Parathyroid adenoma (tissue), 2 donors: Measurements from ENCODE around the gene PPP1R3G.
"Not testable (repeated sequence)": the region's sequence is repeated elsewhere in the genome, so short reads cannot be mapped to it uniquely, and the experiment has no call there.

Source experiments
- H2AFZ ChIP-seq: fragments of 300-600 bp; sonication (generic); one replicate; pipeline ENCODE4 v1.7.0; 2017; ENCODE audit warnings: antibody characterized with exemption, mild to moderate bottlenecking
- H3K27ac ChIP-seq: fragments of 300-600 bp; sonication (generic); one replicate; pipeline ENCODE4 v1.7.0; 2017
- H3K27me3 ChIP-seq: fragments of 300-600 bp; sonication (generic); one replicate; pipeline ENCODE4 v1.7.0; 2017; ENCODE audit warnings: low read length; ENCODE audit not compliant: control insufficient read depth, insufficient read depth
- H3K36me3 ChIP-seq: fragments of 300-600 bp; sonication (generic); one replicate; pipeline ENCODE4 v1.7.0; 2017; ENCODE audit warnings: low read length; ENCODE audit not compliant: control insufficient read depth, insufficient read depth
- H3K4me1 ChIP-seq: fragments of 300-600 bp; sonication (generic); one replicate; pipeline ENCODE4 v1.7.0; 2017; ENCODE audit warnings: control low read depth
- H3K4me2 ChIP-seq: fragments of 300-600 bp; sonication (generic); one replicate; pipeline ENCODE4 v1.7.0; 2017; ENCODE audit warnings: low read length
- H3K4me3 ChIP-seq: fragments of 300-600 bp; sonication (generic); one replicate; pipeline ENCODE4 v1.7.0; 2017; ENCODE audit warnings: low read depth, low read length
- H3K79me2 ChIP-seq: fragments of 300-600 bp; sonication (generic); one replicate; pipeline ENCODE4 v1.7.0; 2017; ENCODE audit warnings: control low read depth
- H3K9ac ChIP-seq: fragments of 300-600 bp; sonication (generic); one replicate; pipeline ENCODE4 v1.7.0; 2017; ENCODE audit warnings: mild to moderate bottlenecking
- H3K9me3 ChIP-seq: fragments of 300-600 bp; sonication (generic); one replicate; pipeline ENCODE4 v1.7.0; 2017; ENCODE audit warnings: low read length; ENCODE audit not compliant: control insufficient read depth
- TF ChIP-seq, protein P1 (sequence below): fragments of 300-600 bp; sonication (generic); IDR thresholded peaks from one replicate; pipeline ENCODE4 v1.7.0; 2017; ENCODE audit warnings: antibody characterized with exemption, mild to moderate bottlenecking
- donor health status: primary hyperparathyroidism.

Gene PPP1R3G

GRCh38 chr6:5116243-5116991, 31.3 kb downstream of the PPP1R3G start:
- TF ChIP-seq, protein P1, sequence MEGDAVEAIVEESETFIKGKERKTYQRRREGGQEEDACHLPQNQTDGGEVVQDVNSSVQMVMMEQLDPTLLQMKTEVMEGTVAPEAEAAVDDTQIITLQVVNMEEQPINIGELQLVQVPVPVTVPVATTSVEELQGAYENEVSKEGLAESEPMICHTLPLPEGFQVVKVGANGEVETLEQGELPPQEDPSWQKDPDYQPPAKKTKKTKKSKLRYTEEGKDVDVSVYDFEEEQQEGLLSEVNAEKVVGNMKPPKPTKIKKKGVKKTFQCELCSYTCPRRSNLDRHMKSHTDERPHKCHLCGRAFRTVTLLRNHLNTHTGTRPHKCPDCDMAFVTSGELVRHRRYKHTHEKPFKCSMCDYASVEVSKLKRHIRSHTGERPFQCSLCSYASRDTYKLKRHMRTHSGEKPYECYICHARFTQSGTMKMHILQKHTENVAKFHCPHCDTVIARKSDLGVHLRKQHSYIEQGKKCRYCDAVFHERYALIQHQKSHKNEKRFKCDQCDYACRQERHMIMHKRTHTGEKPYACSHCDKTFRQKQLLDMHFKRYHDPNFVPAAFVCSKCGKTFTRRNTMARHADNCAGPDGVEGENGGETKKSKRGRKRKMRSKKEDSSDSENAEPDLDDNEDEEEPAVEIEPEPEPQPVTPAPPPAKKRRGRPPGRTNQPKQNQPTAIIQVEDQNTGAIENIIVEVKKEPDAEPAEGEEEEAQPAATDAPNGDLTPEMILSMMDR, result no peak
- Histone ChIP-seq H3K9ac (no peak overlapping the region), H3K27ac (no peak overlapping the region), H3K4me3 (no peak overlapping the region), H3K9me3 (no peaks in the 10 kb centered on the region), H3K79me2 (no peaks in the 10 kb centered on the region), H3K4me2 (no peak overlapping the region), H2AFZ (no peak overlapping the region), H3K27me3 (no peaks in the 10 kb centered on the region), H3K36me3 (no peaks in the 10 kb centered on the region), H3K4me1 (no peaks in the 10 kb centered on the region)

DNA sequence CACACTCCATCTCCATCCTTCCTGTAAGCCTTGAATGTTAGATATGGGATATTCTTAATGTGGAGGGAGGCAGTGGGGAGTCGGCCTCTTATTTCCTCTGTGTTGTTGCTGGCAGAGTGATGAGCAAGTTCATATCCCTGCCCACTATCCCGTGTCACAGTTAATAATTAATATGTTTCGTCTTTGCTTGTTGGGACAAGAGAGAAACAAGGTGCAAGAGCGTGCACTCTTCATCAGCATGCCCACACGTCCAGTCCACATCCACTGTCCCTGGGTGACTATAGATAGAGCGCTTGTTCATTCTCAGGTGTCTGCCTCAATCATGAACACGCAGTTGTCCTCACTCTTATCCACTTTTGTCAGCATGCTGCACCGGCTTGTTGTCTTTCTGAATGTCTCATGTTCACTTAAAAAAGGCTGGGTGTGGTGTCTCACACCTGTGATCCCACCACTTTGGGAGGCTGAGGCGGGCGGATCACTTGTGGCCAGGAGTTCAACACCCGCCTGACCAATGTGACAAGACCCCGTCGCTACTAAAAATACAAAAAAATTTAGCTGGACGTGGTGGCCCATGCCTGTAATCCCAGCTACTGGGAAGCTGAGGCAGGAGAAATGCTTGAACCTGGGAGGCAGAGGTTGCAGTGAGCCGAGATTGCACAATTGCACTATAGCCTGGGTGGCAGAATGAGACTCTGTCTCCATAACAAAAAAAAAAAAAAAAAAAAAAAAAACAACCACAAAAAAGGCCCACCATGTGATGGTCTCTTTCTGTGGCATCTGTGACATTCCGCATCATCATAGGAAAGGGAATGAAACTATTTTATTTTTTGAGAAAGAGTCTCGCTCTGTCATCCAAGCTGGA, 34.2 kb downstream of the PPP1R3G start:
- TF ChIP-seq, protein P1, result no peak
- H3K4me3 ChIP-seq, result no peak overlapping the region
- no peaks in the 10 kb centered on the region for H3K27me3 ChIP-seq
- peaks cover 3% of the 10 kb centered on the region for H3K79me2 ChIP-seq
- H3K4me2 ChIP-seq, result no peak overlapping the region
- no peak overlapping the region for H2AFZ ChIP-seq
- H3K27ac ChIP-seq, result no peak overlapping the region
- no peak overlapping the region for H3K9ac ChIP-seq
- H3K36me3 ChIP-seq, result no peaks in the 10 kb centered on the region
- H3K4me1 ChIP-seq, result no peaks in the 10 kb centered on the region
- no peaks in the 10 kb centered on the region for H3K9me3 ChIP-seq

DNA sequence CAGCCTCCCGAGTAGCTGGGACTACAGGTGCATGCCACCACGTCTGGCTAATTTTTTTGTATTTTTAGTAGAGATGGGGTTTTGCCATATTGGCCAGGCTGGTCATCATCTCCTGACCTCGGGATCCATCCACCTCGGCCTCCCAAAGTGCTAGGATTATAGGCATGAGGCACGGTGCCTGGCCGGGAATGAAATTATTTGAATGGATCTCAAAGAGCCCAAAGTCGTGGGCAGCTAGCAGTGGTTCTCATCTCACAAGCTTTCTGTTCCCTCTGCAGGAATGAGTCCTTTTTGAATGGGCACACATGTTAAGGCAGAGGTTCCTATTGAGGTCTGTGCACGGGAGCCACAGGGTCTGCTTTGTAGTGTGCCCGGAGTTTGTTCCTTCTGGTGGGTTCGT, 34.9 kb downstream of the PPP1R3G start:
- H3K79me2 ChIP-seq, result peaks cover 3% of the 10 kb centered on the region
- H3K9ac ChIP-seq, result no peak overlapping the region
- H3K9me3 ChIP-seq, result no peaks in the 10 kb centered on the region
- TF ChIP-seq, protein P1, result no peak
- no peaks in the 10 kb centered on the region for H3K4me1 ChIP-seq
- no peak overlapping the region for H3K4me2 ChIP-seq
- no peaks in the 10 kb centered on the region for H3K27me3 ChIP-seq
- no peak overlapping the region for H2AFZ ChIP-seq
- H3K4me3 ChIP-seq, result no peak overlapping the region
- no peak overlapping the region for H3K27ac ChIP-seq
- no peaks in the 10 kb centered on the region for H3K36me3 ChIP-seq

DNA sequence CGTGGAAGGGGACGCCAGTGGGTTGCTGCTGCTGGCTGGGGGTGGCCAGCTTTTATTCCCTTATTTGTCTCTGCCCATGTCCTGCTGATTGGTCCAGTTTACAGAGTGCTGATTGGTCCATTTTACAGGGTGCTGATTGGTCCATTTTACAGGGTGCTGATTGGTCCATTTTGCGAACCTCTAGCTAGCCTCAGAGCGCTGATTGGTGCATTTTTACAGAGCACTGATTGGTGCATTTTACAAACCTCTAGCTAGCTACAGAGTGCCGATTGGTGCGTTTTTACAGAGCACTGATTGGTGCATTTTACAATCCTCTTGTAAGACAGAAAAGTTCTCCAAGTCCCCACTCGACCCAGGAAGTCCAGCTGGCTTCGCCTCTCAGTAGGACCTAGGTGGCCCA, 35.4 kb downstream of the PPP1R3G start:
- H3K4me1 ChIP-seq, H3K27me3 ChIP-seq, H3K27ac ChIP-seq, H3K9me3 ChIP-seq, H3K36me3 ChIP-seq, H3K4me3 ChIP-seq, H3K9ac ChIP-seq, H2AFZ ChIP-seq, H3K79me2 ChIP-seq, H3K4me2 ChIP-seq: not testable (repeated sequence)

- H2AFZ ChIP-seq, result no peak overlapping the region
- no peak overlapping the region for H3K27ac ChIP-seq
- no peaks in the 10 kb centered on the region for H3K27me3 ChIP-seq
- H3K4me2 ChIP-seq, result no peak overlapping the region
- no peak overlapping the region for H3K9ac ChIP-seq
- no peaks in the 10 kb centered on the region for H3K36me3 ChIP-seq
- no peaks in the 10 kb centered on the region for H3K9me3 ChIP-seq
- H3K4me3 ChIP-seq, result no peak overlapping the region
- H3K79me2 ChIP-seq, result peaks cover 9% of the 10 kb centered on the region
- TF ChIP-seq, protein P1, result no peak
- H3K4me1 ChIP-seq, result no peaks in the 10 kb centered on the region
These were observed 36.3 kb downstream of the PPP1R3G start for GRCh38 chr6:5121479-5121878.
